ENCODE measurements around the gene FAXDC2.

FAXDC2 gene

DNA sequence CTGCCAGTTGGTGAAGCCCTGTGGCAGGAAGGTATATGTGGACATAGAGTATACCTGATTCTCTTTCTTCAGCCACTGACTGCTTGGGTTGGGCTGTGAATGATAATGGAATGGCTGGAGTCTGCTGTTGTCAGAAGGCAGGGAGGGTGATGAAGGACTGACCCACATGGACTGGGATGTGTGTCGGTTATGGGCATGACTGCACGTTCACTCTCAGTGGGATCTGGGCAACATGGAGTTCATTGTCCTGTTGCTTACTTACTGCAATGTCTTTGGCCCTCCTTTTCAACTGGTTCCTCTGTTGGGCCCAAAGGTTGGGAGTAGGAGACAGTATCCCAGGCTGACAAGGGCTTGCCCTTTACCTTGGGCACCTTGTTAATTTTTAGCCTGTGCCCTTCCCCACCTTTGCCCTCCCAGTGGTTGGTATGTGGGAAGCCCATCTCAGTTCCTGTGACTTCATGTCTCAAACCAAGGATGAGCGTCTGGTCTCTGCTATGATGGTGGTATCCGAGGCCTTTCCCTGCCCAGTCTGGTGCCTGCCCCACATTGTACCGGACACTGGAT is 34.6 kb downstream of the FAXDC2 start:
- TF ChIP-seq, protein P1, sequence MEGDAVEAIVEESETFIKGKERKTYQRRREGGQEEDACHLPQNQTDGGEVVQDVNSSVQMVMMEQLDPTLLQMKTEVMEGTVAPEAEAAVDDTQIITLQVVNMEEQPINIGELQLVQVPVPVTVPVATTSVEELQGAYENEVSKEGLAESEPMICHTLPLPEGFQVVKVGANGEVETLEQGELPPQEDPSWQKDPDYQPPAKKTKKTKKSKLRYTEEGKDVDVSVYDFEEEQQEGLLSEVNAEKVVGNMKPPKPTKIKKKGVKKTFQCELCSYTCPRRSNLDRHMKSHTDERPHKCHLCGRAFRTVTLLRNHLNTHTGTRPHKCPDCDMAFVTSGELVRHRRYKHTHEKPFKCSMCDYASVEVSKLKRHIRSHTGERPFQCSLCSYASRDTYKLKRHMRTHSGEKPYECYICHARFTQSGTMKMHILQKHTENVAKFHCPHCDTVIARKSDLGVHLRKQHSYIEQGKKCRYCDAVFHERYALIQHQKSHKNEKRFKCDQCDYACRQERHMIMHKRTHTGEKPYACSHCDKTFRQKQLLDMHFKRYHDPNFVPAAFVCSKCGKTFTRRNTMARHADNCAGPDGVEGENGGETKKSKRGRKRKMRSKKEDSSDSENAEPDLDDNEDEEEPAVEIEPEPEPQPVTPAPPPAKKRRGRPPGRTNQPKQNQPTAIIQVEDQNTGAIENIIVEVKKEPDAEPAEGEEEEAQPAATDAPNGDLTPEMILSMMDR (conservative IDR thresholded peaks at IDR 0.05), result no peak
- H3K27ac ChIP-seq, result no peak overlapping the region

DNA sequence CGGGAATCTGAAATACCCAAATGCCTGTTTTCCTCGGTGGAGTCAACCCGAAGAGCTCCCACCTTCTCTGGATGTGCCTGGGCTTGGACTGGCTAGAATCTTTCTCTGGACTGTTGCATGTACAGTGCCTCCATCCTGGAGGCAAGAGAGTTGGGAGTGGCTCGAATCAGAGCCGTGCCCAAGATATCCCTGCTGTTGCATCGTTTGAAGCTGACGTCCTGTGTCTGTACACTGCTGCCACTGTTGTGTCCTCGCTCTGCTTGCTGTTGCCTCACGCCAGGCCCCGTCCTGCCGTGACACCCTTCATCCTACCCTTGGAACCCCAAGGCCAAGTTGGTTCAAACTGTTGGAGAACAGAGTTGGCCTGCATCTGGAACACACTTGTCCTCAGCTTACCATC is 35.4 kb downstream of the FAXDC2 start:
- TF ChIP-seq, protein P1 (conservative IDR thresholded peaks at IDR 0.05), result no peak
- no peak overlapping the region for H3K27ac ChIP-seq

DNA sequence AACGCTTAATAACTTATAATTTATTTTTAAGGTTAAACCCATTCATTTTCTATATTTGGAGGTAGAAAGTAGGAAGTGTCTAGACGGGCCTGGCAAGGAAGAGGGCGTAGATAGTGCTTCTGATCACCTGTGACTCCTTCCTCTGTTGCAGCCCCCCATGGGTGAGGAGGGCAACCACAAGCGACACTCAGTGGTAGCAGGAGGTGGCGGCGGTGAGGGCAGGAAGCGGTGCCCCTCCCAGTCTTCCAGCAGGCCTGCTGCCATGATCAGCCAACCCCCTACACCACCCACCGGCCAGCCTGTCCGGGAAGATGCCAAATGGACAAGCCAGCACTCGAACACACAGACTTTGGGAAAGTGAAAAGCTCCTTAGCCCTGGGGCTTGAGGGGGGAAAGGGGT is 36.7 kb downstream of the FAXDC2 start:
- H3K27ac ChIP-seq, result no peak overlapping the region
- TF ChIP-seq, protein P1 (conservative IDR thresholded peaks at IDR 0.05), result no peak

DNA sequence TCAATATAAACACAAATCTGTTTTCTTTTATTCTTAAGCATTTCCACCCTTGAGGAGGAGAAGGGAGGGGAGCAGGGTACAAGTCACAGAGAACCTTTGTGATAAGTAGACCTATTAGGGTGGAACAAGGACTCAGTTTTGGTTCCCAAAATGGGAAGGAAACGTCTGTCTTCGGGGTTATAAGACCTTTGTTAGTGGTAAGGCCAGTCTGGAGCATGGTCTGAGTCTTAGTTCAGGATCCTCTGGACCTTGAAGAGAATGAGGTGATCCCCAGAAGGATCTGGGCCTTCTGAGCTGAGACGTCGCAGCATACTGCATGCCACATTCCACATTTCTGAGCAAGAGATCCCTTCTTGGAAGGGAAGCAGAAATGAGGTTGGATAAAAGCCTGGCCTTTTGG is 37.2 kb downstream of the FAXDC2 start:
- TF ChIP-seq, protein P1 (conservative IDR thresholded peaks at IDR 0.05), result no peak
- no peak overlapping the region for H3K27ac ChIP-seq

DNA sequence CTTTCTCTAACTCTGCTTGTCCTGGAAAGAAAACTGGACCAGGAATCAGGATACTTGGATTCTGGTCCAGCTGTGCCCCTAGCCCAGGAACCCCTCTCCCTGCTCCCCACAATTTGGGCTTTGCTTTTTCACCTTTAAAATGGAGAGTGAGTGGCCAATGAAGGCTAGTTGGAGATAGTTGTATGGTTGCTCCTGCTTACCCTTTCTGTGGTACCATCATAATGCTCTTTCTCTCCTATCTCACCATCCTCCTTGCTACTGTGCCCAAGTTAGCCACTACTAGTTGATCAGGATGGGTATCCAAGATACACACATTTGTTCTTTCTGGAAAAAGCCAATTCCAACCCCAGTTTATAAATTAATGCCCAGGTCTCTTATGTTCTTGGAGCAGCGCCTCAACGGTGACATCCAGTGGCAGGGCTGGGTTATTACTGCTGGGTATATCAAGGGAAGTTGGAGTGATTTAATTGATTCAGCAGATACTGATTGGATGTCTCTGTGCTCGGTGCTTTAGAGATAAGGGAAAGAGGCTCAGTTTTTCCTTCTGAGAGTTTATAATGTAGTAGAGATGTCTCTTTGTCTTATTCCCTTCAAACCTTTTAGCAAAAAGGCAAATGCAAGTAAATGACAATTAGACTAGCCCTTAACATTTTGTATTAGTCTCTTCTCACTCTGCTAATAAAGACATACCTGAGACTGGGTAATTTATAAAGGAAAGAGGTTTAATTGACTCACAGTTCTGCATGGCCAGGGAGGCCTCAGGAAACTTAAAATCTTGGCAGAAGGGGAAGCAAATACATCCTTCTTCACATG is 38.5 kb downstream of the FAXDC2 start:
- H3K27ac ChIP-seq, result no peak overlapping the region
- TF ChIP-seq, protein P1 (conservative IDR thresholded peaks at IDR 0.05), result peak; percentile 93

DNA sequence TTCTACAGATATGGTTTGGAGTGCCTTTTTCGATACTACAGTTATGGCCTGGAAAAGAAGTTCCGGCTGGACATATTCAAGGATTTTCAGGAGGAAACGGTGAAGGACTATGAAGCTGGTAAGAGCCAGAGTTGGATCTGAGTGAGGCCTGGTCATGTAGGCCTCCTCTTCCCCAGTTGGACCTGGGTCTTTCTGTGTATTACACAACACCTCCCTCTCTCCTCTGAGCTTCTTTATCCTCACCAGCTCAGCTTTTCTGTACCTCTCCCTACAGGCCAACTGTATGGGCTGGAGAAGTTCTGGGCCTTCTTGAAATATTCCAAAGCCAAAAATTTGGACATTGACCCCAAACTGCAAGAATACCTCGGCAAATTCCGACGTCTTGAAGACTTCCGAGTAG is 39.2 kb downstream of the FAXDC2 start:
- no peak overlapping the region for H3K27ac ChIP-seq
- TF ChIP-seq, protein P1 (conservative IDR thresholded peaks at IDR 0.05), result no peak

DNA sequence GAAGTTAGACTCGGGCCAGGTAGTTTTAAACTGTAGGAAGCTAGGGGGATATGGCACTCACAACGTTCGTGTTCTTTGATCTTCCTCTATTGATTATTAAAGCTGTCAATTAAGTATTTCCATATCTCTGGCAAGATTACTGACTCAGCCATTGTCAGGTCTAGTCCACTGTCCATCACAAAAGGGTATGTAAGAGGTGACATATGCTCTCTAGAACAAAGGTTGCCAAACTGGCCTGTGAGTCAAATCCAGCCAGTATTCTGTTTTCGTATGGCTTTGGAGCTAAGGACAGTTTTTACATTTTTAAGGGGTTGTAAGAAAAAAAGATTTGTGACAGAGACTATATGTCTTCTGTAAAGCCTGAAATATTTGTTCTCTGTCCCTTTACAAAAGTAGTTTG is 44.2 kb downstream of the FAXDC2 start:
- TF ChIP-seq, protein P1 (conservative IDR thresholded peaks at IDR 0.05), result no peak
- H3K27ac ChIP-seq, result no peak overlapping the region

Data from VCaP (cell line).